Measurements from ENCODE around the gene CCL14. TPM values are rescaled to one million over a fixed set of nuclear protein-coding genes. Genes with fewer than 3 reads are reported as not detected.

Gene CCL14
- total RNA-seq, 2 donors from 2014 or later, result 4.1 to 13.0 TPM

GRCh38 chr17:35984140-35984539 lies 2.4 kb downstream of the CCL14 start:
- Histone ChIP-seq H3K4me3 (no peak overlapping the region), H3K9me3 (peaks cover 0 to 8% of the 10 kb centered on the region in 2 donors), H3K27me3 (no peaks in the 10 kb centered on the region), H3K36me3 (no peaks in the 10 kb centered on the region), H3K4me1 (no peaks in the 10 kb centered on the region), H3K27ac (no peak overlapping the region)
- no peak for DNase-seq (ENCODE audit: low spot score)
- no peak for TF ChIP-seq CTCF (IDR thresholded peaks at IDR 0.05)

DNA sequence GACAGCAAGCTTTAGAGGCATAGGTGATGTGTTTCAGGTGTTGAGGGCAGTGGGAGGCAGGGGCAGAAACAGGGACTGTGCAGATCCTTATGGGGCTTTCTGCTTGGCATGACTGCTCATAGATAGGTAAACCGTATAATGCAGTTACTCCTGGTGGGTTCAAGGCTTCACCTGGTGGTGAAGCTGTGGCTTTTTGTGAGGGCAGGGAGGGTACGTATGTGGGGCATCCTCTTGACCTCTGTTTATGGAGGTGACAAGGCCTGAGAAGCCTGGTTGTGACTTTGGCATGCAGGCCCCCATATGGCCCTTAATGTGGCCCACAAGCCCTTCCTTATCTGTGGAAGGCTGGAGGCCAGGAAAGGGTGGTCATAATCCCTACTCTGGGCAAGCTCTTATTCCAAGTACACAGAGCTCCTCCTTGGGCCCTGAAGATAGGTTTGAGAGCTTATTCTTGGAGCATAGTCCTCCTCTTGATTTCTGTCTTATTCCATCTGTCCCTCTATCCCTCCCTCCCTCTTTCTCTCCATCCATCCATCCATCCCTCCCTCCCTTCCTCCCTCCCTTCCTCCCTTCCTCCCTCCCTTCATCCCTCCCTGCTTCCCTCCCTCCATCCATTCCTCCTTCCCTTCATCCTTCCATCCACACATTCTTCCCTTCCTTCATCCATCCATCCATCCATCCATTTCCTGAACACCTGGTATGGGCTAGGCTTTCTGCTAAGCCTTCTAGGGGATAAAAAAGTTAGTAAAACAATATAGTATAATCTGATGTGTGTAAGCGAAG lies 3.9 kb downstream of the CCL14 start:
- Histone ChIP-seq H3K36me3 (no peaks in the 10 kb centered on the region), H3K4me3 (no peak overlapping the region), H3K4me1 (no peaks in the 10 kb centered on the region), H3K27me3 (no peaks in the 10 kb centered on the region), H3K9me3 (no peaks in the 10 kb centered on the region), H3K27ac (no peak overlapping the region)
- no peak for TF ChIP-seq CTCF (IDR thresholded peaks at IDR 0.05)
- DNase-seq (ENCODE audit: low spot score), result no peak

- DNase-seq (ENCODE audit: low spot score), result no peak
- no peak for TF ChIP-seq CTCF (IDR thresholded peaks at IDR 0.05)
- no peak overlapping the region for H3K4me3 ChIP-seq
- H3K27ac ChIP-seq, result no peak overlapping the region
- H3K4me1 ChIP-seq, result no peaks in the 10 kb centered on the region
- H3K36me3 ChIP-seq, result no peaks in the 10 kb centered on the region
- H3K27me3 ChIP-seq, result no peaks in the 10 kb centered on the region
- H3K9me3 ChIP-seq, result no peaks in the 10 kb centered on the region
These were observed 4.6 kb downstream of the CCL14 start for GRCh38 chr17:35981908-35982330.

- Histone ChIP-seq H3K9me3 (no peaks in the 10 kb centered on the region), H3K4me1 (no peaks in the 10 kb centered on the region), H3K27me3 (no peaks in the 10 kb centered on the region), H3K27ac (no peak within 1 kb of the TSS), H3K4me3 (no peak within 1 kb of the TSS), H3K36me3 (no peaks in the 10 kb centered on the region)
- no peak for TF ChIP-seq CTCF (IDR thresholded peaks at IDR 0.05)
- DNase-seq (ENCODE audit: low spot score), result no peak
These were observed 5.3 kb downstream of the CCL14 start, which contains the start of gene CCL16 for GRCh38 chr17:35981246-35981645. TSS of gene CCL16 (minus strand) at chr17:35981497. CDS start at chr17:35981420, 77 bp downstream.

GRCh38 chr17:35978346-35978745 lies 8.2 kb downstream of the CCL14 start:
- Histone ChIP-seq H3K27ac (no peak overlapping the region), H3K27me3 (no peaks in the 10 kb centered on the region), H3K4me1 (peaks cover 0 to 7% of the 10 kb centered on the region in 2 donors), H3K9me3 (no peaks in the 10 kb centered on the region), H3K4me3 (no peak overlapping the region), H3K36me3 (no peaks in the 10 kb centered on the region)
- no peak for DNase-seq (ENCODE audit: low spot score)
- TF ChIP-seq CTCF (IDR thresholded peaks at IDR 0.05), result no peak

Data from right atrium auricular region (tissue), 2 donors.